Natural killer cell (primary cell): ENCODE measurements around the gene SLC43A3. TPM values are rescaled to one million over a fixed set of nuclear protein-coding genes. Genes with fewer than 3 reads are reported as not detected.

Experiments used
- ATAC-seq, 3 donors: fragments of 150-1000 bp in 2 of 3; fragments of 200-7000 bp in 1 of 3; cut with Tn5 transposase; 1 replicate in 1 of 3; 2 replicates in 2 of 3; pipeline ENCODE4 v1.10.0; 2021; ENCODE audit warnings: mild to moderate bottlenecking in 2 of 3, moderate library complexity in 2 of 3
- DNase-seq, 2 donors: peaks; one replicate each; pipeline versions ENCODE4 v3.0.0 to v3.0.0-alpha.2; 2013 to 2021; ENCODE audit warnings: mixed read lengths in 1 of 2
- H3K27ac ChIP-seq: one replicate; pipeline ENCODE4 v1.5.1; 2013; ENCODE audit warnings: mild to moderate bottlenecking, low read length
- H3K27me3 ChIP-seq: one replicate; pipeline ENCODE4 v1.6.1; 2013; ENCODE audit warnings: low read length; ENCODE audit not compliant: control insufficient read depth, insufficient read depth
- H3K36me3 ChIP-seq: one replicate; pipeline ENCODE4 v1.6.1; 2013; ENCODE audit warnings: low read length; ENCODE audit not compliant: control insufficient read depth, insufficient read depth
- H3K4me1 ChIP-seq: one replicate; pipeline ENCODE4 v1.6.1; 2013; ENCODE audit warnings: low read length; ENCODE audit not compliant: control insufficient read depth, insufficient read depth
- H3K4me3 ChIP-seq: one replicate; pipeline ENCODE4 v1.5.1; 2013; ENCODE audit warnings: low read length
- H3K9me3 ChIP-seq: one replicate; pipeline ENCODE4 v1.6.1; 2013; ENCODE audit warnings: low read length; ENCODE audit not compliant: control insufficient read depth, insufficient read depth
- H3K27ac Mint-ChIP-seq, 2 donors: one replicate each; pipeline ENCODE4 v1.8.0; 2022; ENCODE audit warnings: mild to moderate bottlenecking in 2 of 2, mixed read lengths in 2 of 2, moderate library complexity in 1 of 2
- H3K27me3 Mint-ChIP-seq, 2 donors: one replicate each; pipeline ENCODE4 v1.8.0; 2022; ENCODE audit warnings: low read depth in 2 of 2, mixed read lengths in 2 of 2
- H3K36me3 Mint-ChIP-seq: one replicate; pipeline ENCODE4 v1.8.0; 2022; ENCODE audit warnings: mixed read lengths
- H3K4me1 Mint-ChIP-seq, 2 donors: one replicate each; pipeline ENCODE4 v1.8.0; 2022; ENCODE audit warnings: mixed read lengths in 2 of 2
- H3K4me3 Mint-ChIP-seq: one replicate; pipeline ENCODE4 v1.8.0; 2022; ENCODE audit warnings: mild to moderate bottlenecking, moderate library complexity, mixed read lengths
- H3K9me3 Mint-ChIP-seq, 2 donors: one replicate each; pipeline ENCODE4 v1.8.0; 2022; ENCODE audit warnings: mixed read lengths in 2 of 2
- WGBS: methylation state at CpG from one replicate; pipeline ENCODE4 v1.1.7; 2013; ENCODE audit warnings: missing lambda C conversion rate; ENCODE audit not compliant: insufficient coverage; 5-methylcytosine and 5-hydroxymethylcytosine counted together
- intact Hi-C: fragments of 100-400 bp; cut with micrococcal nuclease; formaldehyde crosslinking; loops from one replicate; pipeline ENCODE4 v1.14.2; 2022
- total RNA-seq, 4 donors: library from RNA; stranded (reverse); fragments of 120-200 nt in 1 of 4; gene quantifications; one replicate each; pipeline versions ENCODE4 v1.2.3 to v1.2.4, GENCODE V29; 2013 to 2022
- TF ChIP-seq, protein P1 (sequence below): fragments of 200-600 bp; IDR thresholded peaks from one replicate; pipeline ENCODE4 v1.8.0; 2022; ENCODE audit warnings: antibody characterized with exemption

SLC43A3 gene
- total RNA-seq, 3 donors from 2014 or later (not counting 1 experiment from before 2014, with no cell fraction given): 17.0 to 22.2 (median 20.7) TPM

DNA sequence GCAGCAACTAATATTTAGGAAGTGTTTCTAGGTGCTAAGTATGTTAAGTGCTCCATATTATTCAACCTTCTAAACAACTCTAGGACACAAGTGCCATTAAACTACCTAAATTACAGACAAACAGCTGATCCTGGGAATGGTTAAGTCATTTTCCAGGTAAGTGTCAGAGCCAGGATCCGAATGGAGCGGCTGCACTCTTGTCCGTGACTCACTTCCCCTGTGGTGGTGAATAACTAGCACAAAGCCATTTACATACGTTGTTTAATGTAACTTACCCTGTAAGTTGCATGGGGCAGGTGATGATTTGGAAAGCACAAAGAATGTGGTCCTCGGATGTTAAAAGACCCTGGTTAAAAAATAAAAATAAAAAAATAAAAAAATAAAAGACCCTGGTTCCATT lies 27.7 kb downstream of the SLC43A3 start:
- H3K4me1 Mint-ChIP-seq: no peaks in the 10 kb centered on the region
- no peaks in the 10 kb centered on the region for H3K9me3 ChIP-seq
- no peaks in the 10 kb centered on the region for H3K27me3 ChIP-seq
- no peaks in the 10 kb centered on the region for H3K4me1 ChIP-seq
- no peak overlapping the region for H3K4me3 ChIP-seq
- no peak overlapping the region for H3K27ac Mint-ChIP-seq
- no peaks in the 10 kb centered on the region for H3K9me3 Mint-ChIP-seq
- no peaks in the 10 kb centered on the region for H3K36me3 ChIP-seq
- 90% methylated on average over 3 of the region's 5 CpGs for WGBS
- DNase-seq: no peak
- ATAC-seq: no peak
- TF ChIP-seq, protein P1, sequence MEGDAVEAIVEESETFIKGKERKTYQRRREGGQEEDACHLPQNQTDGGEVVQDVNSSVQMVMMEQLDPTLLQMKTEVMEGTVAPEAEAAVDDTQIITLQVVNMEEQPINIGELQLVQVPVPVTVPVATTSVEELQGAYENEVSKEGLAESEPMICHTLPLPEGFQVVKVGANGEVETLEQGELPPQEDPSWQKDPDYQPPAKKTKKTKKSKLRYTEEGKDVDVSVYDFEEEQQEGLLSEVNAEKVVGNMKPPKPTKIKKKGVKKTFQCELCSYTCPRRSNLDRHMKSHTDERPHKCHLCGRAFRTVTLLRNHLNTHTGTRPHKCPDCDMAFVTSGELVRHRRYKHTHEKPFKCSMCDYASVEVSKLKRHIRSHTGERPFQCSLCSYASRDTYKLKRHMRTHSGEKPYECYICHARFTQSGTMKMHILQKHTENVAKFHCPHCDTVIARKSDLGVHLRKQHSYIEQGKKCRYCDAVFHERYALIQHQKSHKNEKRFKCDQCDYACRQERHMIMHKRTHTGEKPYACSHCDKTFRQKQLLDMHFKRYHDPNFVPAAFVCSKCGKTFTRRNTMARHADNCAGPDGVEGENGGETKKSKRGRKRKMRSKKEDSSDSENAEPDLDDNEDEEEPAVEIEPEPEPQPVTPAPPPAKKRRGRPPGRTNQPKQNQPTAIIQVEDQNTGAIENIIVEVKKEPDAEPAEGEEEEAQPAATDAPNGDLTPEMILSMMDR: no peak
- intact Hi-C loops: no loop called here
- H3K4me3 Mint-ChIP-seq: no peak overlapping the region
- H3K36me3 Mint-ChIP-seq: no peaks in the 10 kb centered on the region
- no peak overlapping the region for H3K27ac ChIP-seq
- H3K27me3 Mint-ChIP-seq: no peaks in the 10 kb centered on the region

GRCh38 chr11:57397394-57397990 lies 29.4 kb downstream of the SLC43A3 start:
- no peak for ATAC-seq
- no peak overlapping the region for H3K4me3 Mint-ChIP-seq
- 69% methylated on average over 4 of the region's 4 CpGs for WGBS

DNA sequence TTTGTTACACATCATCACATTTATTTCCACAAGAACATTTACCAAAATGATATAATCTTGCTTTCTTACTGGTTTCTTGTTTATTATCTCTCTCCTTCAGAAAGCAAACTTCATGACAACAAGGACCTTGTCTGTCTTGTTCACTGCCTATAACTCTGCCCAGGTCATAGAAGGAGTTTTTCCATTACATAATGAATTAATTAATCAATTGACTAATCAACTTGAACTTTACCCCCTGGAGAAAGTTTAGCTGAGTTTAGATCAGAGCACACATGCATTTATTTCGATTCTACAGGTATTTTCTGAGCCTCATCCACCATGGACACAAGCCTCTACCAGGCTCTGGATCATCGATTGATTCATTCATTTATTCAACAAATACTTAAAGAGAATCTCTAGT lies 30.2 kb downstream of the SLC43A3 start:
- Histone ChIP-seq H3K9me3 (no peaks in the 10 kb centered on the region), H3K36me3 (no peaks in the 10 kb centered on the region), H3K4me1 (no peaks in the 10 kb centered on the region), H3K27me3 (no peaks in the 10 kb centered on the region), H3K4me3 (no peak overlapping the region), H3K27ac (no peak overlapping the region)
- Mint-ChIP-seq H3K27ac (no peak overlapping the region), H3K9me3 (no peaks in the 10 kb centered on the region), H3K4me3 (no peak overlapping the region), H3K27me3 (peaks cover 4 to 7% of the 10 kb centered on the region in 2 donors), H3K36me3 (no peaks in the 10 kb centered on the region), H3K4me1 (no peaks in the 10 kb centered on the region)
- TF ChIP-seq, protein P1: no peak
- no peak for ATAC-seq
- DNase-seq: no peak
- intact Hi-C loops: no loop called here
- 78% methylated on average over 1 of the region's 2 CpGs for WGBS

More at GRCh38 chr11:57397394-57397990, 29.4 kb downstream of the SLC43A3 start:
- Histone ChIP-seq H3K36me3 (no peaks in the 10 kb centered on the region), H3K9me3 (no peaks in the 10 kb centered on the region), H3K4me3 (no peak overlapping the region), H3K27ac (no peak overlapping the region), H3K4me1 (no peaks in the 10 kb centered on the region), H3K27me3 (no peaks in the 10 kb centered on the region)
- H3K9me3 Mint-ChIP-seq: no peaks in the 10 kb centered on the region
- H3K27ac Mint-ChIP-seq: no peak overlapping the region
- DNase-seq: no peak
- no peaks in the 10 kb centered on the region for H3K36me3 Mint-ChIP-seq
- H3K4me1 Mint-ChIP-seq: no peaks in the 10 kb centered on the region
- intact Hi-C loops: no loop called here
- TF ChIP-seq, protein P1: no peak
- H3K27me3 Mint-ChIP-seq: no peaks in the 10 kb centered on the region
